GM12875 (cell line): ENCODE measurements around the gene CYP4F8.

ENCODE experiments used
- H3K4me3 ChIP-seq: one replicate; pipeline ENCODE4 v1.5.1; 2011; ENCODE audit warnings: low read depth, low read length, control low read depth
- CTCF ChIP-seq: IDR thresholded peaks from 2 replicates; pipeline ENCODE4 v1.5.1; 2011; ENCODE audit warnings: low read depth, mild to moderate bottlenecking, control low read depth, inconsistent platforms, low read length, moderate library complexity, borderline replicate concordance; ENCODE audit not compliant: insufficient read depth

Gene CYP4F8

GRCh38 chr19:15616627-15617270, 1.7 kb downstream of the CYP4F8 start:
- no peak for TF ChIP-seq CTCF
- H3K4me3 ChIP-seq, result no peak overlapping the region

- no peak for TF ChIP-seq CTCF
- H3K4me3 ChIP-seq, result no peak overlapping the region
Observed at GRCh38 chr19:15618321-15618720, 3.3 kb downstream of the CYP4F8 start.

GRCh38 chr19:15621801-15622200, 6.8 kb downstream of the CYP4F8 start:
- no peak overlapping the region for H3K4me3 ChIP-seq
- no peak for TF ChIP-seq CTCF

GRCh38 chr19:15622991-15623390, 8.0 kb downstream of the CYP4F8 start:
- no peak for TF ChIP-seq CTCF
- H3K4me3 ChIP-seq, result no peak overlapping the region

GRCh38 chr19:15623711-15624318, 8.8 kb downstream of the CYP4F8 start:
- TF ChIP-seq CTCF, result no peak
- no peak overlapping the region for H3K4me3 ChIP-seq

- no peak overlapping the region for H3K4me3 ChIP-seq
- no peak for TF ChIP-seq CTCF
Observed at GRCh38 chr19:15628236-15629002, 13.4 kb downstream of the CYP4F8 start.
